ENCODE results near the gene RAD51B.

GRCh38 chr14:68214431-68214830, 394.9 kb downstream of the RAD51B start:
- TF ChIP-seq CTCF (conservative IDR thresholded peaks at IDR 0.05; ENCODE audit: low read depth, low read length) (no peak), EZH2 (IDR thresholded peaks at IDR 0.05; ENCODE audit: borderline replicate concordance, low read depth, low read length, poor library complexity, severe bottlenecking) (no peak)

Measured in A673 (cell line).